Middle frontal gyrus (tissue), 1 donor: Measurements from ENCODE around the gene PXYLP1.

ENCODE experiments used
- DNase-seq: peaks from one replicate; pipeline ENCODE4 v3.0.0-alpha.2; 2015; ENCODE audit warnings: low spot score; ENCODE audit errors: extremely low spot score

Gene PXYLP1

DNA sequence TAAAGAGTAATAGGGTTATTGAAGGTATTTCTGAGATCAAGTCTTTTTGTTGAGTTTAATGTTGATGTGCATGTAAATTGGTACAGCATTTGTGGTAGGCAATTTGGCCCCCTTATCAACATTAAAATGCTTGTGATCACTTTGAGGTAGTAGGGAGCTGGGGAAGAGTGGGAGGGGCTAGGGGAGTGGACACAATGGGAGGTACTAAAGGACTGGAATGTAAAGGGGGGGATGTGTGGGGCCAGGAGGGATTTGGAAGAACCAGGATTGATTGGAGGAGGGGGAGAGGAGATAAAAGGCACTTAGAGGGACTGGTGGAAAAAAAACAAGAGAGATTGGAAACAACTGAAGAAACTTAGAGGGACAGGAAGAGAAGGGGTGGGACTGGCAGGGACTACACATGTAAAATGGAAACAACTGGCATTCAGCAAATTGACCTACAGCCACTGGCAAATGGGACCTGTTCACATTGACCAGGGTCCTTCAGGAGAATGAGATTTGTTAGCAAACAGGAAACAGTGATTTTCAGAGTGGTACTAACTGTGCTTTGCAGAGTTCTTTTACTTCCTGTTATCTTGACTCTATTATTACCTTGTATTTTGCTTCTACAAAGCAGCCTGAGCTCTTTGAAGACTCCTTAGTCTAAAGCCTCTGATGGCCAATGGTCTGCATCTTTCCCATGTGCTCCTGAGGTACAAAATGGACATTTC is 88.9 kb downstream of the PXYLP1 start:
- no peak for DNase-seq

DNA sequence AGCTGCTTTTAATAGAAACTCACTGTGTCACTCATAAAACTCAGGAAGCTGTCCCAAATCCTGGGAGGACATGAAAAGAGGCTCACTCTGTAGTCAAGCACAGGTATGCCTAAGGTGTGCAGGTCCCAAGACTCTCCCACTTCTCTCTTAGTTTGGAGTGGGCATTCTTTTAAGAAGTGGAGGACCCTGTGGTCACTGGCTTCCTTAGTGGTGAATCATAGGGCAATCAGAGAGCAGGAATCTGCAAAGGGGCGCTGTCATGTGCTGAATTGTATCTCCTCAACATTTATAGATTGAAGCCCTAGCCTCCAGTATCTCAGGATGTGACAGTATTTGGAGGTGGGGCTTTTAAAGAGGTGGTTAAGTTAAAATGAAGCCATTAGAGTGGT is 89.5 kb downstream of the PXYLP1 start:
- DNase-seq: no peak

DNA sequence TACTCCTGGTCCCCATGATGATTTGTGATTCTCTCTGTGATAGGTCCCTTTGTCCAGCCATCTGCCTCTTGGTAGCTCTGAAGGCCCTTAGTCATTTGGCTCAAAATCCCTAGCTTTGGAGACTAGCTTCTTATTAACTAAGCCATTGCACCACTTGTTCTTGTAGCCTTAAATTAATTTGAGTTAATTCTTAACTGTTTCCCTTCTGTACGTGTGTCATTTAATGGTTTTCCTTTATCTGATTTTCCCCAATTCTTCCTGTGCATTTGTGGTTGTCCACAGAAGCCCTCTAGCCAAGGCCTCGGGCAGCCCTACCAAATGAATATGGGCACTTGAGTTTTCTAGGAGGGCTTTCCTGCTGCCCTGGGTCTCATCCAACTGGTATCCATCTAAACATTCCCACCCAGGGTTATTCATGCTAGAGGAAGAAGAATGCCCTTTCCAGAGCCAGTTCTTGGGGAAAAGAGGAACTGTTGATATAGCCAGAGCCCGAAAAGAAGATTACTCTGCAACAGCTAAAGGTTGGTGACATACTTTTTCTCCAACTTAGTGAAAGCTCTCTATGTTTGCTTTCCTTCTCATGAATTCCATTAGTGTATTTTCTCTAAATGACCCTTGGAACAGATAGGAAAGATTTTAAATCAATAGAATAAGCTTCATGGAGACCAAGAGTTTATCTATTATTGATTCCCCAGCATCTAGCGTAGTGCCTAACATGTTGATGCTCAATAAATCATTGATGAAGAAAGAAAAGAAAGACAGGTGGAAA is 92.5 kb downstream of the PXYLP1 start:
- no peak for DNase-seq

DNA sequence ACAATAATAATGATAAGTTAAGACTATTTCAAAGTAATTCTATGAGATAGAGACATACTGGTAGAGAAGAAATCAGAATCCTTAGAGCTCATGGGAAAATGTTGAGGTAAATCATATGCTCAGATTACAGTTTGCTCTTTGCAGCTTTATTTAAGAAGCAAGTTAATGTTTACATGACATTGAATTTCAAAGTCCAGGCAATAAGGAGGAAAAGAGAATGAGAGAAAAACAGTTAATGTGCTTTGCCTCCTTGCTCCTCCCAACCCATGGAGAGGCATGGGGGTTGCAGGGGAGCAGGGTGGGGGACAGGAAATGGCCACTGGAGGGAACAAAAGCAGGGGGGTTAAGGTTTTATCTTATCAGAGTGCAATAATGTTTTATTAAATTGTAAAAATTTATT is 94.5 kb downstream of the PXYLP1 start:
- no peak for DNase-seq

DNA sequence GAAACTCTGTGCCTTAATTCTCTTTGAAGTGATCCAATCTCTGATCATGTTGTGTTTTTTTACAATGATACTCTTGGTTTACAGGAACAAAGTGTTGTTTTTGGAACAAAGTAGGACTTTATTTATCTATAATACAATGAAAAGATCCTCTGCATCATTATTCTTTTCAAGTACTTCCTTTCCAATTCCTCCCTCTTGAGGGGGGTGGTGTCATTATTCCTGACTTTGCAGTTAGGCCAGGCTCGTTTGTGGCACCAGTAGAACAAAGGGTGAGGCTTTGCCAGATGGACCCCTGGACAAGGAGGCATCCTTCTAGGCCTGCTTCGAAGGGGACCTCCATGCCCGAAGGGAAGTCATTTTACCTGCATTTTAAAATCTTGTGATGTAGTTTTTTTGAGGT is 95.0 kb downstream of the PXYLP1 start:
- no peak for DNase-seq

DNA sequence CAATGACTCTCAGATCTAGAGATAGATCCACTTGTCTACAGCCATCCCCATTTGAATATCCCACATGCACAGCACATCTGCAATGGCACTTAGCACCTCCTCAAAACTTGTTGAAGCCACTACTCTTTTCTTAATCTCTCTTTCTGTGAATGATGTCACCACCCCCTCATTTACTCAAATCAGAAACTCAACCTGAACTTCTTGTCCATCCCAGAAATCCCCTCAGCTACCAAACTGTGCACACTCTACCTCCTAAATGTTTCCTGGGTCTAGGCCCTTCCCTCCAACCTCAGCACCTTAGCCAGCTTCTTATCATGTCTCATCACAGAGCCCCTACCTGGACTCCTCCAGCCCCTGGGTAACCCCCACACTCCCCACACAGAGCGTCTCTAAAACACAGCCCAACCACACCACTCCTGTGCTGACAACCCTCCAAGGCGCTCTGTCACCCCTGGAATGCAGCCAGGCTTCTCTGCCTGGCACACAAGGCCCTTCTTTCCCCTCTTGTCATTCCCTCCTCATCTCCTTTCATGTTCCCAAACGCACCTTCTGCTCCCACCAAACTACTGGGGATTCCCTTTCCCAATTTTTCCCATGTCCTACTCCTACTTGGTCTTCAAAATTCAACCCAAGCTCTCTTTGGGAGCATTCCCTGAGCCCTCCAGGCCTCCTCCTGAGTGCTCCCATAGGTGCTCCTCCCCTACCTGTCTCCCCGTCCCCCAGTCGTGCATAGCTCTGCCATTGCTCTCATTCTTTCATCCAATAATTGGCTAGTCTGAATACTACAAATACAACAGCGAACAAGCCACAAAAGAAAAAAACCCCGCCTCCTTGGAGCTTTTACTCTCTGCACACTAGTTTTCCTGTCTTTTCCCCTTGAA is 96.9 kb downstream of the PXYLP1 start:
- no peak for DNase-seq

DNA sequence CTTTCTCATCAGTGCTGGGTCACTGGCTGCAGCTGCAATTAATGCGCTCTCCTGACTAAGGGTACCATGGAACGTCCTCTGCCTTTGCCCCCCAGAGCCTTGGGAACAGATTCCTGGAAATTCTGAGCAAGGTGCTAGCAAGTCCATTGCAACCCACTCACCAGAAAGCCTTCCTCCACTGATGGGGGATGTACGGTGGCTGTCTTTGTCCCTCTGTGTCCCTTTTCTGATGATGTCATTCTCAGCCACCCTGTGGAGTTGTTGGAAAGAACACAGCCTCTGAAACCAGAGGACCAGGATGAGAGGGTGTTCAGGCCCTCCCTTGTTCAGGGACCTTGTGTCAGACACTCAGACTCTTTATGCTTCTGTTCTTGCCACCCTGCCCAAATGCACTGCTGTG is 98.6 kb downstream of the PXYLP1 start:
- DNase-seq: no peak

DNA sequence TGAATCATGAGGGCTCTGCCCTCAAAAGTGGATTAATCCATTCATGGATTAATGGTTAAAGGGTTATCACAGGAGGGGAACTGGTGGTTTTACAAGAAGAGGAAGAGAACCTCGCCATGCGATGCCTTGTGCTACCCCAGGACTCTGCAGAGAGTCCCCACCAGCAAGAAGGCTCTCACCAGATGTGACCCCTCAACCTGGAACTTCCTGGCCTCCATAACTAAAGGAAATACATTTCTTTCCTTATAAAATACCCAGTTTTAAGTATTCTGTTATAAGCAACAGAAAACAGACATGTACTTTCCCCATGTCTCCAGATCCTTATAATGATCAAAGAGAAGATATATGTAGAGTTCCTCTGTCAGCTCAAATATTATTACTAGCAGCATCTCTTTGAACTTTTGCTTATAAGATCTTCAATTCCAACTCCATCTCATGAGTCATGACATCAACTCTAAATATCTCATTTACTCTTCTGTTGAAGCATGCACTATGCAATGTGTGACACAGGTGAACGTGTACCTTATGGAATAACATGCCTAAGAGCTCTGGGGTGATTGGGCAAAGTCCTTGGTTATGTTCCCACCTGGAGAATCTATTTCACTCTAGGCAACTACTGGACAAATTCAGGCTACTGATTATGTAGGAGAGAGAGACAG is 99.2 kb downstream of the PXYLP1 start:
- no peak for DNase-seq

DNA sequence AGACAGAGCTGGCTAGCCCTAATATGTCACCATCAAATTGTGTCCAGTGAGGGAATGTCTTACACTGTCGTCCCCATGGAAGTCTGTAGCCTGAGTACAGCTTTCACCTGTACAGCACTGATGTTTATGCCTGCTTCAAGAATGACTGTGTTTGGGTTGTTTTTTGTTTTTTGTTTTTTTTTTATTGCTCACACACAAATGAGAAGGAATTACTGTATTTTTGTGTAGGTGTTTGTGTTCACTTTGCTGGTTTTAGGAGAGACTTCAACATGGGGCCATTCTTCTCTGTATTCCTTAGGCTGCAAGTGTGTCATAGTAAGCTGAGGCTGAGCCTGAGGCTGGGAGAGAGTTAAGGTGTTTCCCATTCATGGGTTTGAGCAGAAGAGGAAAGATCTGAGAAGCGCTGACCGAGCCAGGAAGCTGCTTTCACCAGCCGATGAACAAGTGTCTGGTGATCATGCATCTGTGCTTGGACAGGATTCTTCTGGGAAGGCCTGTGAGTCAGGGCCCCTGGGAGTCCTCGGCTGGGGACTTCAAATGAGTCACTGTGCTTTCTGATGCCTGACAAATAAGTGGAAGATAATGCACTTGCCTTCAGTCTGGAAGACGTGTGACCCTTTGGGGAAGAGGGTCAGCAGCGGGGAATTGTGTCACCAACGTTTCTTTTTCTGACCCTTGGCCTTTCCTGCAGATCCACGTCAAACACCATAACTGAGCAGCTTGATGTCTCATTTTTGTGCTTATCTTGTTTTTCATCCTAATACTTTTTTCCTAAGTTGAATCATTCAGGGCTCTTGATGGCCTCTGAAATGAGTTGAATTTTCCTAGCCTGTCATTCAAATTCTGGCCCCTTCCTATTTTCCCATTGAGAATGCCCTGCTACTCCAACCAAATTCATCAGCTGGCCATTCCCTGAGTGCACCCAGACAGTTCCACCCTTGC is 100.0 kb downstream of the PXYLP1 start:
- DNase-seq: no peak

DNA sequence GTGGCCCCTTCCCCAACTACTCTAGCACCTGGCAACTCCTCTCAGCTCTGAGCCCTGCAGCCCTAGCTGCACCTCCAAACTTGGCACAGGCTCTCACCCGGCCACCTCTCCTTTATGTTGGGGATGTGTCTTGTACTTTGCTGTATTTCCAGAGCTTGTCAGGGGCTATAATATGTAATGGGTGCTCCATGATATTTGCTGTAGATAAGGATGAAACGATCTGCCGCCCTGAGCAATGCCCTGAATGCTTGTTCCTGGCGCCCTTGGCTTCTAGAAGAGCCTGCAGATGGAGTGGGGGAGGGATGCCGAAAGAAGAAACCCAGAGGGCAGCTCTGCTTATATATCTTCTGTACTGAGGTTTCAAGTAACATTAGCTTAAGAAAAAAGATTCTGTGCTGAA is 100.8 kb downstream of the PXYLP1 start:
- no peak for DNase-seq

DNA sequence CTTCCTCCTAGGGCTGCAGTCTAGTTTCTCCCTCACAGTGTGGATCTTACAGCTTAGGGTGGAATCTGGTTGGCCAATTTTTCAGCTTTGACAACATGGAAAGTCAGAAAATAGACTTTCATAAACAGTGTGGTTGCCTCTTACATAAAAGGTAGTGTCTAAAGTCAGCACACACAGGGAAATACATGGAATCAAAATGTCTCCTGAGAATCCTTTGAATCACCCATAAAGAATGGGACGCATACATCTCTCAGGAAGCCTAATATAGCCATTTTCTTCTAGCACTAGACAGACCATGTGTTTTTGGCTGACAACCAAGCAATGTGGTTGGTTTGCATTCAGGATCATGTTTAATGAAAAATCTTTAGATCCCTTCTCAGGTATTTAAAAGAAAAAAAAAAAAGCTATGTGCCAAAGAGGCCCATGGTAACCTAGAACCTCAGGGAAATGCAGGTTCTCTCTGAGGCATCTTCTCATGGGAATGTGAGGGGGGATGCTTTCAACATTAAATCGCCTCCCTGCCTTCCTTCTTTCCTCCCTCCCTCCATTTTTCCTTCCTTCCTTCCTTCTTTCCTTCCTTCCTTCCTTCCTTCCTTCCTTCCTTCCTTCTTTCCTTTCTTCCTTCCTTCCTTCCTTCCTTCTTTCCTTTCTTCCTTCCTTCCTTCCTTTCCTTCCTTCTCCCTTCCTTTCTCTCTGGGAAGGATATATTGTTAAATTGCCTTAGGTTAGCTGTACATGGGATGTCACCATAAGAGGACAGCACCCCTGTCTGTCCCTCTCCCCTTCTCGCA is 102.4 kb downstream of the PXYLP1 start:
- no peak for DNase-seq

DNA sequence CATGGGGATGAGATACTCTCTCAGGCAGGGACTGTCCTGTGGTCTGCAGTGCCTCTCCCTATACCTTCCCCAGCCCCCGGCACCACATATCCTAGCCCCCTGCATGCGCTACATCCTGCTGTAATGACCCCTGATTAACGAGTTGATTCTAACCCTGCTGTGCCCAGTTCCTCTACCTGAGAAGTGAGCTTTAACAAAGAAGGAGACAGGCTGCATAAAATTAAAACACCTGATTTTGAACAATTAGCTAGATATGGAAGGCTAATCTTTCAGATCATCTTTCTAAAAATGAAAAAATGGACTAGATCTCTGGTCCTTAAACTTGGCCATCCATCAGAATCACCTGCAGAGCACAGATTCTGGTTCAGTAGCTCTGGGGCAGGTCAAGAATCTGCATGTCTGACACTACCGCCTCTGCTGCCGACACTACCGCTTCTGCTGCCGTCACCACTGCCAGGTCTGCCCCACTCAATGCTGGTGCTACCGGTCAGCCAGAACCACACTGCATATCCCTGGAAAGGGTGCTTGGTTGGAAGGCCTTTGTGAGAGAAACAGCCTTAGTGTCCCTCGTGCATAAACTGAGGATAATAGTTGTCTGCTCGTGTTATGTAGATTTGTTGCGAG is 103.1 kb downstream of the PXYLP1 start:
- no peak for DNase-seq

DNA sequence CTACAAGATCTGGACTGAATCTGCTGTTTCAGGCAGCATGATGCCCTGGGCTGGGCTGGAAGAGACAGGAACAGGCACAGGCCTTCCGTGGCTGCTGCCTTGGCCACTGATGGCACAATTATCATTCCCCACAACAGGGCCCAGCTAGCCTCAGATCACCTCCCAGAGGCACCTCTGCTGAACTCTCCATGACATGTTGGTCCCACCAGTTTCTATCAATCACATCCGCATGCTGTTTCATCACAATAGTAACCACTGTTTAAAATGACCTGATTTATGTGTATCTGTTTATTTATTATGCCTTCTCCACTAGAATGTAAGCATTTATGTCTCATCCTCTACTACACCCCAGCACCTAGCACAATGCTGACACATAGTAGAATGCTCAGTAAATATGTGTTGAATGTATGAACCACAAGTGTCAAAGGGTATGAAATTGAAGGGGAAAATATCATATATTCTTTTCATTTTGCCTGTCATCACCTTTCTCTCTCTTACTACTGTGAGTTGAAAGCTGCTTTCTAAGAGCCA is 104.0 kb downstream of the PXYLP1 start:
- no peak for DNase-seq

DNA sequence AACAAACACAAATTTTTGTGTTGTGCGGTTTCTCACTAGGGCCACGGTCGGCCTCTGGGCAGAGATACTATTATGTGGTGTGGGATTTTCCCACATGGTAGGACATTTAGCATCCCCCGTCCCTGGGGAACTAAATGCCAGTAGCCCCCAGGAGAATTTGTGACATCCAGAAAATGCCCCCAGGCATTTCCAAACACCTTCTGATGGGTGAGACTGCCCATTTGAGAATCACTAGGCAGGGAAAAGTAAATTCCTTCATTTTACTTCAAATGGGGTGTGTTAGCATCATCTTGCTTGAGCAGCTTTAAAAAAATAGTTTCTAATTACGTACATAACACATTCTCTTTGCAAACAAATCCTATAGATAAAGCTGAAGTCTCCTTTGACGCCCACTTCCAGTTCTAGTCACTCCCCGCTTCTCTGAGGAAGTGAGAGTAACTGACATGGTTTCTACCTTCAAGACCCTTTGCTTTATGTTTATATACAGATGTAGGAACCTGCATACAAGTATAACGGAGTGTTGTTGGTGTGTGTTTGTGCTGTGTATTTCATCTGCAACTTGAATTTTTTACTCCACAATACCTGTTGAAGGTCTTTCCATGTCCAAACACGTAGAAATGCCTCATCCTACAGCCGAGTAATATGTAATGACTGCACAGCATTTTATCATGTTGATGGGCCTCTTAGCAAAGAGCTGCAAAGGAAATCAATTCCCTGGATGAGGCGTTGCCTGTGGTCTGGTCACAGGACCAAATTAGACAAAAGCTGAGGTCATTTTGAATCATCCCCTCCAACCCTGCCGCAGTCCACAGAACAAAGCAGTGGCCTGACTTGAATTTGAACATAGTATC is 105.3 kb downstream of the PXYLP1 start:
- no peak for DNase-seq

DNA sequence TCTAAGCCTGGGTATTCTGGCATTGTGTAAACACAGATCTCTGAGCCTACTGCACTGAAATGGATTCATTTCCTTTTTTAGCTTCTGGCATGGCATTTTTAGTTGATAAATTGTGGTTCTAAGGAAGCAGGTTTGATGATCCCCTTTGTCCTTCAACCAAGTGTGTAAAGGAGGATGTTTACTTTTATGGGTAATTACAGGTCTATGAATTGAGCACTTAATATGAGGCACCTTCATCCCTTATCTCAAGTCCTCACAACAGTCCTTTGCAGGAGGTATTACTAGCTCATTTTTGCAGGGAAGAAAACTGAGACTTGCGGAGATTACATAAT is 105.9 kb downstream of the PXYLP1 start:
- DNase-seq: no peak

DNA sequence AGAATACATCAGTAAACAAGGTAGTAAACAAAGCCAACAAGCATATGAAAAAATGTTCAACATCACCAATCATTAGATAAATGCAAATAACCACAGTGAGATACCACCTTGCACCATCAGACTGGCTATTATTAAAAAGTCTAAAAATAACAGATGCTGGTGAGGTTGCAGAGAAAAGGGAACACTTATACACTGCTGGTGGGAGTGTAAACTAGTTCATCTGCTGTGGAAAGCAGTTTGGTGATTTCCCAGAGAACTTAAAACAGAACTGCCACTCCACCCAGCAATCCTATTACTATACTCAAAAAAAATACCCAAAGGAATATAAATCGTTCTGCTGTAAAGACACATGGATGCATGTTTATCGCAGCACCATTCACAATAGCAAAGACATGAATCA is 106.4 kb downstream of the PXYLP1 start:
- no peak for DNase-seq

DNA sequence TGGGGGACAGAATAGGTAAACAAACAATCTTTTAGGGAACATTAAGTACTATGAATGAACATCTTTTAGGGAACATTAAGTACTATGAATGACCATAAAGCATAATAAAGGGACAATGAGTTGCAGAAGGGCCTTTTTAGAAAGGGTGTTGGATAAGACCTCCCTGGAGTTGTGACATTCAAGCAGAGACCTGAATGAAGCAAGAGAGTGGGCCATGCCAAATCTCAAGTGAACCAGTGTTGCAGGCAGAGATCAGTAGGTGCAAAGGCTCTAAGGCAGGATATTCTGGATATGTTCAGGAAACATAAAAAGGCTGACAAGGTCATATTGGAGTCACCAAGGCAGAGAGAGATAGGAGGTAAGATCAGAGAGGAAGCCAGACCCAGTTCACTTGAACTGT is 107.3 kb downstream of the PXYLP1 start:
- no peak for DNase-seq

DNA sequence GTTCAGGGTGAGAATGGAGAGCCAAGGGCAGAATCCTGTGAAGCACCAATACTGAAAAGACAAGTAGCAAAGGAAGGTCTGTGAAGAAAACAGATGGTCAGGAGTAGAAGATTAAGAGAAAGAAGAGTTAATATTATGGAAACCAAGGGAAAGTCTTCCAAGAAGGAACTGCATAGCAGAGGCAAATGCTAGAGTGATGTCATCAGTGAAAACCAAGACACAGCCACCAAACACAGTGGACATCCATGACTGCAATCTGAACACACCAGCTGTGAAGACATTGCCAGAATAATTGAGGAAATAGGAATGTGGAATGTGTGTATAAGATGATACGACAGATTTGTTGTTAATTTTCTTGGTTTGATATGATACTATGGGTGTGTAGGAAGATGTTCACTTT is 109.9 kb downstream of the PXYLP1 start:
- DNase-seq: no peak
